MM.1S (cell line): ENCODE measurements around the gene TACR2.

Experiments used
- CTCF ChIP-seq: fragments of 300-600 bp; sonication (generic); IDR thresholded peaks from 2 replicates; pipeline ENCODE4 v1.5.1; 2016; ENCODE audit warnings: antibody characterized with exemption, low read length, mixed read lengths
- EZH2 ChIP-seq: fragments of 300-600 bp; sonication (generic); optimal IDR thresholded peaks from 2 replicates; pipeline ENCODE3; 2017; ENCODE audit warnings: low read depth, mild to moderate bottlenecking, antibody characterized with exemption, low read length, mixed read lengths
- EZH2phosphoT487 ChIP-seq: fragments of 300-600 bp; sonication (generic); IDR thresholded peaks from 2 replicates; pipeline ENCODE4 v1.6.1; 2018; ENCODE audit warnings: antibody characterized with exemption, low read length

GRCh38 chr10:69463886-69464285, 47.2 kb upstream of the TACR2 start:
- TF ChIP-seq CTCF = no peak
- TF ChIP-seq EZH2phosphoT487 = no peak
- no peak for TF ChIP-seq EZH2
